ENCODE results near the gene IFT81.

Gene IFT81

GRCh38 chr12:110266381-110266960 is 142.3 kb downstream of the IFT81 start:
- H3K4me3 ChIP-seq (ENCODE audit: low read depth, low read length): no peak overlapping the region
- TF ChIP-seq CTCF (IDR thresholded peaks at IDR 0.05; ENCODE audit: borderline replicate concordance, insufficient read depth, low read depth, low read length): no peak

- no peak for TF ChIP-seq CTCF (IDR thresholded peaks at IDR 0.05; ENCODE audit: borderline replicate concordance, insufficient read depth, low read depth, low read length)
- no peak overlapping the region for H3K4me3 ChIP-seq (ENCODE audit: low read depth, low read length)
Observed at GRCh38 chr12:110266980-110267620, 142.9 kb downstream of the IFT81 start.
